Stimulated activated CD4-positive, alpha-beta T cell treated with anti-CD3 and anti-CD28 coated beads, Interleukin-4, amount 100 ng/mL, for 1 hour (primary cell): Measurements from ENCODE around the gene NFS1.
"Not testable (repeated sequence)": the region's sequence is repeated elsewhere in the genome, so short reads cannot be mapped to it uniquely, and the experiment has no call there.

Experiments used
- DNase-seq: peaks from one replicate; pipeline ENCODE4 v3.0.0-alpha.2; 2020

The NFS1 gene

DNA sequence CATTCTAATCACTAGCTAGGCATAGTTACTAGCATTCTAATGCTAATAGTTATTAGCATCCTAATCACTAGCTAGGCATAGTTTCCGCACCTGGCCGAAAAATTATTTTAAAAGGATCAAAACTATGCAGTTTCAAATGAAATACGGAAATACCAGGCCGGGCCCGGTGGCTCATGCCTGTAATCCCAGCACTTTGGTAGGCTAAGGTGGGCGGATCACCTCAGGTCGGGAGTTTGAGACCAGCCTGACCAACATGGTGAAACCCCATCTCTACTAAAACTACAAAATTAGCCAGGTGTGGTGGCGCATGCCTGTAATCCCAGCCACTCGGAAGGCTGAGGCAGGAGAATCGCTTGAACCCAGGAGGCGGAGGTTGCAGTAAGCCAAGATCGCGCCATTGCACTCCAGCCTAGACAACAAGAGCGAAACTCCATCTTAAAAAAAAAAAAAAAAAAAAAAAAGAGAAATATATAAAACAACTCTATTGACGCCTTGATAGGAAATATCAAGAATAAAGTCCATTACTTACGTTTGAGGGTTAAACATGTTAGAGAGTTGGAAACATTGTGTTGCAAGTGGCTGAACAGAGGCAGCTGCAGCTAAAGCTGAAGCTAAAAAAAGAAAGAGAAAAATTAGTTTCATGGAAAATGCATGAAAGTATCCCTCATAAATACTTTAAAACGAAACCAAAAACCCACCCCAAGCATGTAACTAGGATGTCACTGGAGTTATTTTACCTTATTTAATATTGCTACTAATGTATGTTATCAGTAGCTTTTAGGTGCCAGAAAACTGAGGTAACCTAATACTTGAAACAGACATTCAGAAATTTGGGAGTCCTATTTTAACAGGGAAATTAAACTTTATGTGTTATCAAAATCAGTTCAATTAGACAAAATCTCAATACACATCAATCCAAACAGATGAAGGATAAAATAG, 7.7 kb upstream of the NFS1 start:
- not testable (repeated sequence) for DNase-seq

- not testable (repeated sequence) for DNase-seq
Observed at GRCh38 chr20:35705894-35706293, 6.7 kb upstream of the NFS1 start.

DNA sequence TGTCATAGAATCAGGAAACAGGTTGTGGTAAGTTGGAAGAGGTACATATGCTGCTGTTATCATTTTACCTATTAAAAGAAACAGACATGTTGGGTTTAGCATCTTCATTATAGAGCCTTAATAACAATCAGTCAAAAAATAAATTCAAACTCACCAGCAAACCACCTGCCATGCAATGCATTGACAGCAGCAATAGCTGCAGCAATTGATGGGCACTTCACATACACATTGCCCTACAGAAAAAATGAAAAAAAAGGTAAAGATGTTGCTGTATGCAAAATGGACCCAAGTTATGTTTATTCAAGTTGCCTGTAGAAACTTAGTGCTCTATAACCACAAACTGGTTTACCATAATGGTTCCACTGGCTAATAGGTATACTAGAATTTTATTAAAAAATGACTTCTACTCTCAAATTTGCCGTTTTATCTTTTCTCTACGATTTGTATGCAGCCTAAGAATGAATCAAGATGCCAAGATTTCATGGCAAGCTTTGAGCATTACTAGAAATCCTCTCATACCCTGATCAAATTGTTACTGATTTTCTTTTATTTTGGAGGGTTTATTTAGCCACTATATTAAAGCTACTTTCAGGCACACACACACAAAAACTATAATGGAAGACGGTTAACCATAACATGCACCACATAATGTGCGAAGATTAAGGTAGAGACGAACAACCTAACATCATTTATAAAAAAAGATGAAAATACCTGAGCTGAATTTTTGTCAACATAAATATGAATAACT, 5.5 kb upstream of the NFS1 start:
- no peak for DNase-seq

GRCh38 chr20:35702824-35703695, 3.9 kb upstream of the NFS1 start:
- DNase-seq = no peak

GRCh38 chr20:35702051-35702823, 3.1 kb upstream of the NFS1 start:
- DNase-seq = no peak

DNA sequence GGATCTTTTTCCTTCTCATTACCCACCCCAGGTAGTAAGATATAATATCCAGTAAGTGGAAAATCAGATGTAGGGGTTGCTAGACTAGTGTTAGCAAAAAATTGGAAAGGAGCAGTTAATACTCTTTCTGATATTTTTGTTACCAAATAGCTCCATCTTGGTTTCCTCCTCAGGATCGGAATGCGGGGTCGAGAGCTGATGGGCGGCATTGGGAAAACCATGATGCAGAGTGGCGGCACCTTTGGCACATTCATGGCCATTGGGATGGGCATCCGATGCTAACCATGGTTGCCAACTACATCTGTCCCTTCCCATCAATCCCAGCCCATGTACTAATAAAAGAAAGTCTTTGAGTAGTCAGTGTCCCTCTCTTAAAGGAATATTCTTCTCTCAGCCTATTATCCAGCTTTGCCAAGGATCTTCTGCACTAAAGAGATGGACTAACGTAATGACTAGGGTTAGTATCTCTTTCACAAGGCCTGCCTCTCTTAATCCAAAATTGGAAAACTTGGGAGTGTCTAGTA, 1.5 kb upstream of the NFS1 start:
- DNase-seq = no peak

GRCh38 chr20:35699957-35700624, 939 bp upstream of the NFS1 start:
- no peak for DNase-seq

GRCh38 chr20:35698298-35699126, 640 bp downstream of the NFS1 start:
- DNase-seq = no peak

- no peak for DNase-seq
Observed at GRCh38 chr20:35697696-35698297, 1.4 kb downstream of the NFS1 start.

DNA sequence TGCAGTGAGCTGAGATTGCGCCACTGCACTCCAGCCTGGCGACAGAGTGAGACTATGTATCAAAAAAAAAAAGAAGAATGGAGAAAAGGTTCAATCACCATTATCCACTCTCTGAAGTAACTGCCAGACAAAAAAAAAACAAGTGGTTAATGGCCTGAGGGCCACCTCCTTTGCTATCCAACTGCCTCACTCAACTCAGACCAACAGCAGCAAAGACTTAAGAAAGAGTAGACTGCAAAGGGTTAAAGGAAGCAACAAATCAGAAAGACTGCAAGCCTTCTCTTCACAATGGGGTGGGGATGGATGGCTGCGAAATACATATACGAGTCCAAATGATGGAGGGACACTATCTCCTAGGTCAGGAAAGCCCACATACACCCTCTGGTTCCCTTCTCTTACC, 3.2 kb downstream of the NFS1 start:
- no peak for DNase-seq

DNA sequence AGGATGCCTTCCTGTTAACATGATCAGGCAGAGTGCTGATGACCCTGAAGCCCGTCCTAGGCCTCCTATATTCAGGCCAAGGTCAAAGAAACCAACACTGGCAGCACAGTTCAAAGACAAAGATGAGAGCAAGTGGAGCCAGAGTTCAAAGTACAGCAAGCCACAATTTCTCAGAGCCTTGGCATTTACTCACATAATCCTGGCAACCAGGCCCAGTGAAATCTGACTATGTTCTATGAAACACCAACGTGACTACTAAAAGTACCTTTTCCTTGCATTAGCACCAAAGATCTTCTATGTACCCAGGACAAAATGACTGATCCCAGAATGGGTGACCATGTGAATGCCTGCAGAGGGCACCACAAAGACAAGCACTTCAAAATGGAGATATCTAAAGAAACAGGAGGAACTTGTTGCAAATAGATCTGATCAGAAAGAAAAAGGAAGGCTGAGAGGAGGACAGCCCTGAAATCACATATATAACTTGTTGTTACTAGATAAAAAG, 3.9 kb downstream of the NFS1 start:
- DNase-seq = no peak

GRCh38 chr20:35690265-35690664, 8.9 kb downstream of the NFS1 start:
- DNase-seq = no peak

DNA sequence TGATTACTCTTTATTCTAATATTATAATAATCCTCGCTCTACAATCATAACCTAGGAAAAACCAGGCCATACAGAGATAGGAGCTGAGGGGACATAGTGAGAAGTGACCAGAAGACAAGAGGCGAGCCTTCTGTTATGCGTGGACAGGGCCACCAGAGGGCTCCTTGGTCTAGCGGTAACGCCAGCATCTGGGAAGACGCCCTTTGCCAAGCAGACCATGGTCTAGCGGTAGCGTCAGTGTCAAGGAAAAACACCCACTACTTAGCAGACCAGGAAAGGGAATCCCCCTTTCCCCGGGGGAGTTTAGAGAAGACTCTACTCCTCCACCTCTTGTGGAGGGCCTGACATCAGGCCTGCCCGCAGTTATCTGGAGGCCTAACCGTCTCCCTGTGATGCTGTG, 12.3 kb downstream of the NFS1 start:
- DNase-seq = not testable (repeated sequence)

DNA sequence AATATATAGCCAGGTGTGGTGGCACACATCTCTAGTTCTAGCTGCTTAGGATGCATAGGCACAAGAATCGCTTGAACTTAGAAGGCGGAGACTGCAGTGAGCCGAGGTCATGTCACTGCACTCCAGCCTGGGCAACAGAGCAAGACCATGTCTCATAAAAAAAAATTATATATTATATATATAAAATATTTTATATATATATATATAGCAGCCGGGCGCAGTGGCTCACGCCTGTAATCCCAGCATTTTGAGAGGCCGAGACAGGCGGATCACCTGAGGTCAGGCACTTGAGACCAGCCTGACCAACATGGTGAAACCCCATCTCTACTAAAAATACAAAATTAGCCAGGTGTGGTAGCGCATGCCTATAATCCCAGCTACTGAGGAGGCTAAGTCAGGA, 13.8 kb downstream of the NFS1 start:
- not testable (repeated sequence) for DNase-seq

DNA sequence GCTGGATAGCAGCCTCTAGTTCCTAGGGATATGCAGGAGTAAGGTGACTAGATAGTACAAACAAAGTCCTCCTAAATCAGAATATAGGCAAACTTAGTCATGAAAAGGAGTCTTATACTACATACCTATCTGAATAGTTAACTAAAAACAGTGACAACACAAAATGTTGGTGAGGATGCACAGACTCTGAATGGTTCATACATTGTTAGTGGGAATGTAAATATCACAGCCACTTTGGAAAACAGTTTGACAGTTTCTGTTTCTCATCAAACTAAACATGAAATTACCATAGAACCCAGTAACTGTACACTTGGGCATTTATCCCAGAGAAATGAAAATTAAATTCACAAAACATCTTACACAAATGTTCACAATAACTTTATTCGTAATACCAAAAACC, 17.2 kb downstream of the NFS1 start:
- no peak for DNase-seq

- DNase-seq = no peak
Observed at GRCh38 chr20:35680452-35681183, 18.5 kb downstream of the NFS1 start.

DNA sequence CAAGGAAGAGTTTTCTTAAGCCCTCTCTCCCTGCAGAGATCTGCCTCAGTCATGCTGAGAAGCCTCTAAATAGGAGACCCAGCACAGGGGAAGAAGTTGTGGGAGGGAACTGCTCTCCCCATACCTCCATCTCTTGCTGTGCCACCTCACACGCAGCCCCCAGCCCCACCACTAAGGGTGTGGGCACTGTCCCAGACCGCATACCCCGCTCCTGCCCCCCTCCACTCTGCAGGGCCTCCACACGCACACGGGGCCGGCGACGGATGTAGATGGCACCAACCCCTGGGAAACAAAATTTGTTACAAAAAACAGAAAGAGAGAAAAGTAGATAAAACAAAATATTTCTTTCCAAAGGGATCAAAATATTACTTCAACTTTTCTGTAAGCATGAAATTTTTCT, 24.2 kb downstream of the NFS1 start:
- DNase-seq = no peak

DNA sequence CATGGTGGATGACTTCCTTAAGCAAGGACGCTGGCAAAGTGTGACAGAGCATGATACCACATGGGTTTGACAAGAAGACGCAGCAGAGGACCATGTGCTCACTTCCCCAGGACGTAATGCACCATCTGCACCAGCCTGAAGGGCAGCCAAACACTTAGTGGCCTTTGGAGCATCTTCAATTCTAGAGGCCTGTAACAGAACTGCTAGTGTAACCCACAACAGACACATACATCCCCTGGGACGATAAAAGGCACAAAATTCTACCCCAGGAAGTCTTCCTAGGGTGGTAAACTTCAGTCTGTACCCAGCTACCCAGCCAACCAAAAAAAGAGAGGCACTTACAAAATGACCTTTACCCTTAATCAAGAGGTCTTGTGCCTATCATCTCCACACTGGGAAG, 25.3 kb downstream of the NFS1 start:
- DNase-seq = no peak

DNA sequence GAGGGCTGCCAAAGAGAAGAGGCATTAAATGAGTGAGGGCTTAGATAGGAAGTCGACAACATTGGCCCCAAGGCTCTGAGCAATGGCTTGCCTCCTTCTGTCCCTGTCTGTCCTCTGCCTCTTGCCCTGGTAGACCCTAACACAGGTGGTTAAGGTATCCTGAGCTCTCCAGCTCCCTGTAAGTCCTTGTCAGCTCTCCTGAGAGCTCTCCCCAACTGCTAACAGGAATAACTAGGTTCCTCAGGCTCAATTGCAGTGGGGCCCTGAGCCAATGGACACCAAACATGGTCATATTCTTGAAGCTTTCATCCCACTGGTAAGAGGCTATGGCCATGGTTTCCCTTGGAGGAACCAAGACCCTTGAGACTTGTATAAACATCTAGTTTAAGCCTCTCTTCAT, 29.5 kb downstream of the NFS1 start:
- DNase-seq = no peak
